H1 (cell line): ENCODE measurements around the gene SPDYC. TPM values are rescaled to one million over a fixed set of nuclear protein-coding genes. Genes with fewer than 3 reads are reported as not detected.

Source experiments
- CTCF ChIA-PET: fragments of 300-600 bp; sonication (Branson Sonifier 250); formaldehyde crosslinking; loops from one replicate; lab custom pipeline; 2021; ENCODE audit not compliant: partially characterized antibody; lab: Charles Lee
- POLR2A ChIA-PET: fragments of 300-600 bp; sonication (Branson Sonifier 250); formaldehyde crosslinking; loops from one replicate; lab custom pipeline; 2021; ENCODE audit warnings: inconsistent platforms; ENCODE audit not compliant: partially characterized antibody; lab: Charles Lee
- DNase-seq, 2 experiments: peaks; one replicate each; pipeline versions ENCODE4 v3.0.0 to v3.0.0-alpha.2; 2010 to 2022; ENCODE audit warnings: low spot score in 2 of 2, low read depth in 1 of 2, mixed read lengths in 1 of 2
- FAIRE-seq: peaks from 2 replicates; lab custom pipeline; 2011; peaks lifted over from hg19 to GRCh38; lab: Jason Lieb, UNC
- H2AFZ ChIP-seq: 2 replicates; pipeline ENCODE4 v1.8.1; 2012; ENCODE audit warnings: low read length, inconsistent platforms
- H2AK5ac ChIP-seq: 2 replicates; pipeline ENCODE4 v1.6.1; 2013; ENCODE audit warnings: low read depth, low read length
- H2BK120ac ChIP-seq: replicated peaks from 2 replicates; pipeline ENCODE3; 2013; ENCODE audit warnings: low read depth, low read length, inconsistent platforms
- H2BK12ac ChIP-seq: 2 replicates; pipeline ENCODE4 v1.6.1; 2013; ENCODE audit warnings: low read depth, low read length
- H2BK15ac ChIP-seq: 2 replicates; pipeline ENCODE4 v1.6.1; 2013; ENCODE audit warnings: low read length
- H2BK20ac ChIP-seq: 2 replicates; pipeline ENCODE4 v1.6.1; 2013; ENCODE audit warnings: low read length
- H2BK5ac ChIP-seq: 2 replicates; pipeline ENCODE4 v1.6.1; 2013; ENCODE audit warnings: low read depth, low read length
- H3K14ac ChIP-seq: 2 replicates; pipeline ENCODE4 v1.6.1; 2013; ENCODE audit warnings: inconsistent platforms; ENCODE audit not compliant: insufficient read length
- H3K18ac ChIP-seq: 2 replicates; pipeline ENCODE4 v1.6.1; 2013; ENCODE audit warnings: low read length; ENCODE audit errors: extremely low read depth
- H3K23ac ChIP-seq: 2 replicates; pipeline ENCODE4 v1.6.1; 2013; ENCODE audit warnings: inconsistent platforms; ENCODE audit not compliant: insufficient read length
- H3K23me2 ChIP-seq: 2 replicates; pipeline ENCODE4 v1.6.1; 2013; ENCODE audit warnings: low read depth, low read length
- H3K27ac ChIP-seq: 2 replicates; pipeline ENCODE4 v1.6.1; 2011; ENCODE audit warnings: low read depth, low read length, inconsistent platforms
- H3K27me3 ChIP-seq, 4 experiments: replicated peaks in 1 of 4; 1 replicate in 1 of 4; 2 replicates in 3 of 4; pipeline versions ENCODE4 v1.6.1 to v1.8.1; 2011 to 2013; ENCODE audit warnings: low read length in 3 of 4, mild to moderate bottlenecking in 3 of 4, inconsistent platforms in 2 of 4, mixed read lengths in 2 of 4, moderate library complexity in 1 of 4; ENCODE audit not compliant: control insufficient read depth in 3 of 4, insufficient read depth in 3 of 4; ENCODE audit errors: extremely low read depth in 1 of 4
- H3K36me3 ChIP-seq, 4 experiments: 2 replicates each; pipeline versions ENCODE4 v1.6.1 to v1.8.1; 2011 to 2013; ENCODE audit warnings: mild to moderate bottlenecking in 4 of 4, low read length in 3 of 4, moderate library complexity in 2 of 4, control low read depth in 1 of 4, inconsistent platforms in 1 of 4; ENCODE audit not compliant: insufficient read depth in 4 of 4, control insufficient read depth in 2 of 4
- H3K4ac ChIP-seq: replicated peaks from 2 replicates; pipeline ENCODE3; 2013; ENCODE audit warnings: low read length, low read depth, mixed read lengths, inconsistent platforms; ENCODE audit not compliant: insufficient read length
- H3K4me1 ChIP-seq, 4 experiments: replicated peaks in 1 of 4; 1 replicate in 1 of 4; 2 replicates in 3 of 4; pipeline versions ENCODE4 v1.6.1 to v1.8.1; 2011 to 2013; ENCODE audit warnings: low read length in 3 of 4, inconsistent platforms in 2 of 4, mixed read lengths in 1 of 4; ENCODE audit not compliant: insufficient read depth in 4 of 4, control insufficient read depth in 3 of 4
- H3K4me2 ChIP-seq, 2 experiments: 2 replicates each; pipeline versions ENCODE4 v1.6.1 to v1.8.1; 2011 to 2013; ENCODE audit warnings: low read depth in 2 of 2, low read length in 2 of 2, control low read depth in 1 of 2, inconsistent platforms in 1 of 2, mild to moderate bottlenecking in 1 of 2; ENCODE audit not compliant: insufficient read depth in 1 of 2
- H3K4me3 ChIP-seq, 4 experiments: fragments of 200-600, 300-600 bp in 1 of 4; sonication (generic), shearing (Covaris generic), sonication (Bioruptor Twin) in 1 of 4; 2 replicates each; pipeline versions ENCODE4 v1.5.1 to v1.8.1; 2011 to 2016; ENCODE audit warnings: low read length in 4 of 4, low read depth in 3 of 4, control low read depth in 2 of 4, inconsistent platforms in 2 of 4, mild to moderate bottlenecking in 2 of 4, mixed read lengths in 1 of 4, moderate library complexity in 1 of 4; ENCODE audit not compliant: insufficient read depth in 2 of 4; ENCODE audit errors: extremely low read depth in 1 of 4
- H3K56ac ChIP-seq: replicated peaks from 2 replicates; pipeline ENCODE3; 2013; ENCODE audit warnings: low read depth, mild to moderate bottlenecking, mixed read lengths, low read length, inconsistent platforms; ENCODE audit not compliant: insufficient read length
- H3K79me1 ChIP-seq: 2 replicates; pipeline ENCODE4 v1.6.1; 2013; ENCODE audit warnings: low read depth, low read length, control low read depth
- H3K79me2 ChIP-seq, 2 experiments: 2 replicates each; pipeline versions ENCODE4 v1.6.1 to v1.8.1; 2012 to 2013; ENCODE audit warnings: low read length in 2 of 2, mild to moderate bottlenecking in 2 of 2, inconsistent platforms in 1 of 2; ENCODE audit not compliant: insufficient read depth in 2 of 2, control insufficient read depth in 1 of 2
- H3K9ac ChIP-seq, 4 experiments: replicated peaks in 1 of 4; 1 replicate in 1 of 4; 2 replicates in 3 of 4; pipeline versions ENCODE4 v1.6.1 to v1.8.1; 2011 to 2013; ENCODE audit warnings: low read depth in 3 of 4, low read length in 3 of 4, control low read depth in 2 of 4, mild to moderate bottlenecking in 2 of 4, moderate library complexity in 2 of 4, inconsistent platforms in 1 of 4; ENCODE audit errors: extremely low read depth in 1 of 4
- H3K9me3 ChIP-seq, 2 experiments: 2 replicates each; pipeline versions ENCODE4 v1.6.1 to v1.8.1; 2012 to 2013; ENCODE audit warnings: mild to moderate bottlenecking in 2 of 2, moderate library complexity in 2 of 2, control low read depth in 1 of 2, inconsistent platforms in 1 of 2, low read depth in 1 of 2, low read length in 1 of 2, mixed read lengths in 1 of 2; ENCODE audit not compliant: insufficient read depth in 2 of 2
- H4K20me1 ChIP-seq, 2 experiments: replicated peaks in 1 of 2; 2 replicates each; pipeline versions ENCODE3 to v1.8.1; 2011 to 2013; ENCODE audit warnings: inconsistent platforms in 2 of 2, low read length in 2 of 2, mild to moderate bottlenecking in 1 of 2; ENCODE audit not compliant: insufficient read depth in 2 of 2, control insufficient read depth in 1 of 2
- H4K5ac ChIP-seq: 2 replicates; pipeline ENCODE4 v1.6.1; 2013; ENCODE audit warnings: low read length, low read depth, mixed read lengths, inconsistent platforms; ENCODE audit not compliant: insufficient read length
- H4K8ac ChIP-seq: 2 replicates; pipeline ENCODE4 v1.8.0; 2013; ENCODE audit warnings: mild to moderate bottlenecking, moderate library complexity, low read length, inconsistent platforms; ENCODE audit not compliant: insufficient read depth; ENCODE audit errors: extremely low read depth
- H4K91ac ChIP-seq: replicated peaks from 2 replicates; pipeline ENCODE3; 2013; ENCODE audit warnings: low read length, mixed read lengths, inconsistent platforms; ENCODE audit not compliant: insufficient read length
- CBX8 ChIP-seq: fragments of 300-800, 300-1000 bp; sonication (generic); IDR thresholded peaks from 2 replicates; pipeline ENCODE4 v1.7.1; 2016; ENCODE audit warnings: low read depth, low read length, borderline replicate concordance
- CEBPB ChIP-seq: IDR thresholded peaks from 2 replicates; pipeline ENCODE4 v1.6.1; 2012; ENCODE audit warnings: low read depth, low read length
- CTBP2 ChIP-seq: IDR thresholded peaks from 2 replicates; pipeline ENCODE4 v1.7.0; 2011; ENCODE audit warnings: borderline replicate concordance, mild to moderate bottlenecking, moderate library complexity, mixed read lengths, low read length; ENCODE audit not compliant: insufficient read depth, insufficient read length
- HDAC6 ChIP-seq: IDR thresholded peaks from one replicate; pipeline ENCODE4 v1.7.1; 2012; ENCODE audit warnings: low read depth, mild to moderate bottlenecking, inconsistent platforms, low read length, moderate library complexity
- KDM1A ChIP-seq: fragments of 200-600, 300-600 bp; sonication (generic); IDR thresholded peaks from 2 replicates; pipeline ENCODE4 v1.7.1; 2016; ENCODE audit warnings: mild to moderate bottlenecking, low read length, borderline replicate concordance
- SAP30 ChIP-seq: fragments of 300-600 bp; sonication (generic); IDR thresholded peaks from 2 replicates; pipeline ENCODE4 v1.7.1; 2012; ENCODE audit warnings: low read length, moderate library complexity, mild to moderate bottlenecking, inconsistent platforms; ENCODE audit not compliant: insufficient read depth, insufficient replicate concordance
- TAF7 ChIP-seq: optimal IDR thresholded peaks from 2 replicates; pipeline ENCODE3; 2011; ENCODE audit warnings: low read depth, mild to moderate bottlenecking, inconsistent platforms, low read length, moderate library complexity, borderline replicate concordance
- WGBS, 2 experiments: shearing (Covaris generic) in 1 of 2; methylation state at CpG; one replicate each; pipeline versions ENCODE4 v1.1.6 to v1.1.7; 2013 to 2015; ENCODE audit warnings: low lambda C conversion rate in 2 of 2, mixed read lengths in 2 of 2, inconsistent platforms in 1 of 2, low coverage in 1 of 2, missing lambda C conversion rate in 1 of 2; ENCODE audit not compliant: insufficient replicate concordance in 2 of 2, insufficient coverage in 1 of 2, insufficient read length in 1 of 2; ENCODE audit errors: extremely low coverage in 1 of 2, missing lambda C conversion rate in 1 of 2; 5-methylcytosine and 5-hydroxymethylcytosine counted together
- polyA plus RNA-seq, 7 experiments: library from polyadenylated mRNA; depleted of rRNA in 3 of 7; stranded (reverse) in 5 of 7; unstranded in 2 of 7; fragments of >200 nt in 5 of 7; fragments of 200-250 nt in 2 of 7; gene quantifications; 1 replicate in 5 of 7; 2 replicates in 1 of 7; 4 replicates in 1 of 7; pipeline versions ENCODE4 v1.2.1 to v1.2.3, GENCODE V29; 2011 to 2013; ENCODE audit warnings: missing spikeins in 2 of 7, mixed read lengths in 2 of 7
- total RNA-seq: library from RNA; stranded (reverse); fragmentation: NEBNext Ultra II Directional; extraction: Animal tissue kit (Norgen Biotek cat#: 25700); gene quantifications from 2 replicates; pipeline ENCODE4 v1.2.1, GENCODE V29; 2021

SPDYC gene
- total and polyA plus RNA-seq, 2 of the 8 experiments (the other 6 are each of a cell fraction or from before 2014, with no cell fraction given): 0.15 TPM; not detected in 1

DNA sequence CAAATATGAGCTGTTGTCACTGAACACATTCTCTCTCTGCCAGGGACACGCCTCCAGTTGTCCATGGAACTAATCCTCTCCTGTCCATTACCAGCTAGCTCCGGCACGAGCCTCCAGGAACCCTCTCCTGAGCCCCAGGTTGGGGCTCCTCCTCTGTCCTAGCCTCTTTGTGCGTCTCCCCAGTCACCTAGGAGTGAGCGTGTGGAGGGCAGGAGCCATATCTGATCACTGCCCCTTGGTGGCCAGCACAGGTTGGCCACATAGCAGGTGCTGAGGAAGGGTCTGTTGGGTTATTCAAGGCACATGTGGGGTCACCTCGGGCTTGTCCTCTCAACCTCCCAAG is 38.2 kb upstream of the SPDYC start:
- Histone ChIP-seq H4K91ac (no peak overlapping the region), H3K4ac (no peak overlapping the region), H2BK120ac (no peak overlapping the region), H2BK5ac (no peak overlapping the region), H4K20me1 (peaks cover 0 to 14% of the 10 kb centered on the region in 2 experiments), H3K23me2 (peaks cover 14% of the 10 kb centered on the region), H3K27ac (no peak overlapping the region), H3K56ac (no peak overlapping the region), H2BK12ac (no peak overlapping the region), H3K4me2 (no peak overlapping the region), H2BK15ac (no peak overlapping the region), H3K9ac (no peak overlapping the region), H3K79me1 (peaks cover 3% of the 10 kb centered on the region; the same call in 1 of the 2 replicates), H3K79me2 (peaks cover 0 to 15% of the 10 kb centered on the region in 2 experiments; a peak in 1 of 4 replicates), H3K9me3 (no peaks in the 10 kb centered on the region), H3K4me1 (peaks cover 0 to 13% (median 7%) of the 10 kb centered on the region in 4 experiments; a peak in 6 of 7 replicates), H3K14ac (no peak overlapping the region), H3K27me3 (no peaks in the 10 kb centered on the region), H4K5ac (no peak overlapping the region), H2AFZ (no peak overlapping the region), H3K36me3 (peaks cover 14 to 43% (median 35%) of the 10 kb centered on the region in 4 experiments; a peak in 7 of 8 replicates), H3K18ac (no peak overlapping the region), H3K4me3 (no peak overlapping the region), H3K23ac (no peak overlapping the region), H2BK20ac (no peak overlapping the region), H4K8ac (peak overlapping the region; percentile 9; the same call in 1 of the 2 replicates), H2AK5ac (no peak overlapping the region)
- ChIA-PET POLR2A (interaction anchor here (1.0 to 15.8 kb wide), 2 partner anchors 16 to 37 kb away, joined by 3 to 305 read pairs; partner anchors contain the start of genes FAU, MRPL49, TM7SF2 and ZNHIT2), CTCF (interaction anchor here (0.8 to 9.5 kb wide), 6 partner anchors 10 to 284 kb away, joined by 3 to 71 read pairs (median 4); partner anchors contain the start of genes FAU, MRPL49 and TM7SF2)
- TF ChIP-seq CTBP2: no peak
- no peak for TF ChIP-seq CBX8
- TF ChIP-seq SAP30: no peak
- TF ChIP-seq HDAC6: no peak
- TF ChIP-seq CEBPB: no peak
- no peak for TF ChIP-seq TAF7
- TF ChIP-seq KDM1A: no peak
- WGBS, 2 experiments: 94% methylated on average over 6 of the region's 6 CpGs; no CpG with 5 or more reads in 1 of the 2 experiments
- DNase-seq (no peak), FAIRE-seq (no peak)
